NCI-H82 treated with DMSO at 0.1 percent for 48 hours (cell line): Measurements from ENCODE around the gene PDGFB.

ENCODE experiments used
- DNase-seq: peaks from one replicate; lab custom pipeline; 2025; ENCODE audit not compliant: unreplicated experiment; lab: John Stamatoyannopoulos, UW

PDGFB gene

GRCh38 chr22:39240831-39241793 is 3.7 kb downstream of the PDGFB start:
- DNase-seq: no peak

- DNase-seq: no peak
Observed at GRCh38 chr22:39239561-39240423, 5.0 kb downstream of the PDGFB start.

DNA sequence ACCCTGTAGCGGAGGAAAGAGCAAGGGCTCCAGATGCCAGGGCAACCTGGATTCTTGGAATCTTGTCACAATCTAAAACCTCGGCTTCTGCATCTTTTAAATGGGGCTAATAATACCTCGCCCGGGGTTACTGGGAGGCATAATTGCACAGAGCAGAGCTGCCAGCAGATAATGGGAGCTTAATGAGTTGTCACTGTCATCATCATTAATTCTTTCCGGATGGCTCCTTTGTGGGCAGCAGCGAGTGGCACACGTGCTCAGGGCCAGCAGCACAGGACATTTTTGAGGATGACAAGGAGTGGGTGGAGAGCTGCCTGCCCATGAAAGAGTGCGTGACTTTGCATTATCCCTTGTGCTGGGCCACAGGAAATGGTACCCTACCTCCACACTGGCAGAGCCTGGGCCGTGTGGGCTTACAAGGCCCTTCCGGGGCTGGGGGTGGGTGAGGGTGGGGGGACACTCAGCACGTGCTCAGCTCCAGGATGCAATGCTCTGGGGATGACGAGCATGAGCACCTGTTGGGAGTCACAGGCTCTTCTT is 5.7 kb downstream of the PDGFB start:
- no peak for DNase-seq

DNA sequence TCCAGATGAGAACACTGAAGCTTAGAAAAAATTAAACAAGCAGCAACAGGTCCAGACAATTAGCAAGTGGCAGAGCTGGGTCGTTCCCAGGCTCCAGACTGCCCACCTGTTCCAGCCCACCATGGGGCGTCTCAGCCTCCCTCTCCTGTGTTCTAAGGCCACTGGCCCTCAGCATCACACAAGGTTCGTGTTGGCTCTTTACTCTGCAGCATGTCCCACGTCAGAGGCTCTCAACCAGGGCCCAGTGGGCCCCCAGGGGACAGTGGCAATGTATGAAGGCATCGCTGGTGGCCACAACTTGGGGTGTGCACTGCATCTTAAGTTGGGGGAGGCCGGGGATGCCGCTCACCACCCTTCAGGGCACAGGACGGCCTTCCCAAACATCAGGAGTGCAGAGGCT is 6.2 kb downstream of the PDGFB start:
- DNase-seq: no peak

GRCh38 chr22:39238101-39238466 is 6.7 kb downstream of the PDGFB start:
- no peak for DNase-seq

- no peak for DNase-seq
Observed at GRCh38 chr22:39237318-39238100, 7.3 kb downstream of the PDGFB start.

- no peak for DNase-seq
Observed at GRCh38 chr22:39236321-39237317, 8.2 kb downstream of the PDGFB start.

DNA sequence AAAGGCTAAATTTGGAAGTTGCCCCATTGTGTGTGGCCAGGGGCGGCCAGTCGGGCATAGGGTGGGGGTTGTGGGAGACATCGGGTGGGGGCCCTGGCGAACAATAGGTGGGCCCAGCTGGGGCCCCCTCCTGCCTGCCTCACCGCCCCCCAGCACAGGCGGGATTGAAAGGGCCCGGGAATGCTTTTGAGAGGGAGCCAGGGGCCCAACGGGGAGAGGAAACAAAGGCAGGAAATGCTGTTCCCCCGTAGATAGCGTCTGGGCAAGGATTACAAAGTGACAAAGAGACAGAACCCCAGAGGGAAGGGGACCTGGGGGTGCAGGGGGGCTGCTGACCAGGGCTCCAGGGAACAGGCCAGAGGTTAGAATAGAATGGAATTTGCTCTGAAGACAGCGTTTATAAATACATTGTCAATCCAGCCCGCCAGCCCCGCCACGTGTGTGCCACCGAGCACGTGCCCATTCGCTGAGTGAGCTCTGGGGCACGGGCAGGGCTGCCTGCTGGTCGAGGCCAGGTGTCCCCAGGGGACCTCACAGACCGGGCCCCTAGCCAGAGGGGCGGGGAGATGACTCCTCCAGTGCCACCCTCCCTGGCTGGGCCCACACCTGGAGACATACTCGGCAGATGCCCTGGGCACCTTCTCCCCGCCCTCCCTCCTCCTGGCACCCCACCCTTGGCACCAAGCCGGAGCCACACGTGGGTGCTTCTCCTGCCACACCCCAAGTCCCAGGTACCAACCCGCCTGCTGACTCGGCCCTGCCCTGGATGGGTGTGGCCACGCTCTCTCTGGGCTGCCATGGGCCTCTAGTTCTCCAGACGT is 9.7 kb downstream of the PDGFB start:
- DNase-seq: no peak

DNA sequence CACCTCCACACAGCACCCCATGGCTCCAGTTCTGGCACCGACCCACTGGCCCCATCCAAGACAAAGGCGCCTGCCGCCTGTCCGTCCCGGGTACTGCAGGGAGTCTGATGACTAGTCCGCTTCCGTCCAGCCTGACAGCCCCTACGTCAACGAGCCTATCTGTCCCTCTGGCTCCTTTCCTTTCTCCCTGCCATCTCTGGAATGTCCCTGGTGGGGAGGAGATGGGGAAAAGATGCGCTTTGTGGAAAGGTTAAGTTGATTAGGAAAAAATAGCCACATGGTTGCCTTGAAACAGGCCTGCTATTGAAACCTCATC is 10.4 kb downstream of the PDGFB start:
- no peak for DNase-seq

DNA sequence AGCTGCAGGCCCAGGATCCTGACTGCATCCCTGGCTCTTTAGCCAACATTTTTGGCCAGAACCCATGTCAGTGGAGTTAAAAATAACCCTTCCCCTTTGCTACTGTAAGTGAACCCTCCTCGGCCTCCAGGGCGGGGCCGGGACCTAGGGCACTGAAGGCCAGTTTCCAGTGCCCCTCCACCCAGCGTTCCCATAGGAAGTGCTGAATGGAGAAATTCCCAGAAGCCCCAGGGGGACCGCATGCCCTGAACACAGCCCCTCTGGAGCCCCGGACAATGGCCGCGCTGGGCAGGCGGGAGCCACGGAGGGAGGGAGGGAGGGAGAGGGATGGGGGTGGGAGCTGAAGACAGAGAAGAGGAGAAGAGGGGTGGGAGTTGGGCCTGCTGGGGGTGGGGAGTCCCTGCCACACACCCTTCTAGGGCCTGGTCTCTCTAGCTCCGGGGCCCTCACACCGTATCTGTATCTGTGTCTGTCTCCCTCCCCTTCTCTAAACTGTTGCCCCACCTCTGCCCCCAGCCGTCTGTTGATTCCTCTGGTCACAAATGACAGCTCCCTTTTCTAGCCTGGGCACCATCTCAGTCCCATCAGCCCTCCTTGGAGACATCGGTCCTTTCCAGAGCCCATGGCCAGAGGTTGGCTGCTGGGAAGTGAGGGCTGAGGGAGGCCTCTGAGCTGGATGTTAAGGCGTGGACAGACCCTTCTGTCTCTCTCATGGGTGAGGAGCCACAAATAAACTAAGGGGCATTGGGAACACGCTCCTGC is 10.9 kb downstream of the PDGFB start:
- DNase-seq: no peak

- DNase-seq: no peak
Observed at GRCh38 chr22:39232806-39233709, 11.7 kb downstream of the PDGFB start.

DNA sequence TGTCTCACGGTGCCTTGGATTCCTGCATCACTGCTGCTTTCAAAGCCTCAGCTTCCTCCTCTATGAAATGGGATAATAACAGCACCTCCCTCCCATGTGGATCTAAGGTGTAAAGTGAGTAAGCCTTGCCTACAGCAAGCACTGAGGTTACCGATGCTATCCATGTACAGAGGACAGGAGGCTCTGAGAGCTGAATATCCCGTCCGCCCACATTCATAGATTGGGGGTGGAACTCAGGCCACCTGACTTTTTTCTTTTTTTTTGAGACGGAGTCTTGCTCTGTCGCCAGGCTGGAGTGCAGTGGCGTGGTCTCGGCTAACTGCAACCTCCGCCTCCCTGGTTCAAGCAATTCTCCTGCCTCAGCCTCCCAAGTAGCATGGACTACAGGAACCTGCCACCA is 12.5 kb downstream of the PDGFB start:
- DNase-seq: no peak

- DNase-seq: no peak
Observed at GRCh38 chr22:39231197-39231950, 13.4 kb downstream of the PDGFB start.

- no peak for DNase-seq
Observed at GRCh38 chr22:39230261-39231196, 14.3 kb downstream of the PDGFB start.

DNA sequence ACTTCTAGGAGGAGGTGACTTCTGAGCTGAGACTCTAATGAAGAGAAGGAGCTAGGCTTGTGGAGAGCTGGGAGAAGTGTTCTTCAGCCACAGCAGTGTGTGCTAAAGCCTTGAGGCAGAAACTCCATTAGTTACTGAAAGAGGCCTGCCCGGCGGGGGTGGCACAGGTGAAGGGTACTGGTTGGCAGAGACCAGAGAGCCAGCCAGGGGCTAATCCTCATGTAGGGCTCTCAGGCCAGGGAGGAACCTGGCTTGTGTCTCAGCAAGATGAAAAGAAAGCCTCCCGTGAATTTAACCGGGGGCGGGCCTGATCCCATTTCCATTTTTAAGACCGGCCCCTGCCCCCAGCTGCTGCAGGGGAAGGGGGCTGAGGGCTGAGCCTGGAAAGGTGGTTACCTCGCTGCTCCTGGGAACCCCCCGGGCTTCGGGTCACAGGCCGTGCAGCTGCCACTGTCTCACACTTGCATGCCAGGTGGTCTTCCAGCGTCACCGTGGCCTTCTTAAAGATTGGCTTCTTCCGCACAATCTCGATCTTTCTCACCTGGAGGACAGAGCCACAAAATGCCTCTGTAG is 15.0 kb downstream of the PDGFB start:
- DNase-seq: no peak
